ENCODE data around the gene ZNF197.
"Not testable (repeated sequence)": the region's sequence is repeated elsewhere in the genome, so short reads cannot be mapped to it uniquely, and the experiment has no call there.

ZNF197 gene

GRCh38 chr3:44624749-44625480 lies at the start of gene ZNF197:
Gene ZNF197 (plus strand): TSS chr3:44625036. CDS start chr3:44629155, 4,119 bp downstream.
- Histone ChIP-seq H3K9me3 (ENCODE audit: control insufficient read depth in 1 of 2, low read length in 2 of 2) (no peaks in the 10 kb centered on the region), H3K4me3 (ENCODE audit: low read depth in 1 of 2, low read length in 2 of 2) (peak within 1 kb of the TSS; percentile 77 to 96), H3K9ac (ENCODE audit: low read depth in 1 of 2, low read length in 2 of 2) (peak within 1 kb of the TSS; percentile 72 to 83), H3K27ac (ENCODE audit: low read depth, low read length) (peak within 1 kb of the TSS; percentile 62), H3K4me1 (ENCODE audit: control insufficient read depth in 1 of 2, insufficient read depth in 2 of 2, low read length in 2 of 2) (peaks cover 3 to 12% of the 10 kb centered on the region in 2 donors), H3K27me3 (ENCODE audit: control insufficient read depth in 1 of 2, insufficient read depth in 2 of 2, low read length in 2 of 2) (no peaks in the 10 kb centered on the region), H3K36me3 (ENCODE audit: control insufficient read depth in 1 of 2, insufficient read depth in 2 of 2, low read length in 2 of 2) (peaks cover 0 to 8% of the 10 kb centered on the region in 2 donors)

GRCh38 chr3:44576613-44577012 lies 48.2 kb upstream of the ZNF197 start:
- no peak overlapping the region for H3K27ac ChIP-seq (ENCODE audit: low read depth, low read length)
- H3K9ac ChIP-seq (ENCODE audit: low read depth in 1 of 2, low read length in 2 of 2) = no peak overlapping the region
- no peak overlapping the region for H3K4me3 ChIP-seq (ENCODE audit: low read depth in 1 of 2, low read length in 2 of 2)
- no peaks in the 10 kb centered on the region for H3K4me1 ChIP-seq (ENCODE audit: control insufficient read depth in 1 of 2, insufficient read depth in 2 of 2, low read length in 2 of 2)
- no peaks in the 10 kb centered on the region for H3K27me3 ChIP-seq (ENCODE audit: control insufficient read depth in 1 of 2, insufficient read depth in 2 of 2, low read length in 2 of 2)
- H3K36me3 ChIP-seq (ENCODE audit: control insufficient read depth in 1 of 2, insufficient read depth in 2 of 2, low read length in 2 of 2) = no peaks in the 10 kb centered on the region
- H3K9me3 ChIP-seq (ENCODE audit: control insufficient read depth in 1 of 2, low read length in 2 of 2) = peaks cover 5 to 9% of the 10 kb centered on the region in 2 donors

- H3K36me3 ChIP-seq (ENCODE audit: control insufficient read depth in 1 of 2, insufficient read depth in 2 of 2, low read length in 2 of 2); H3K4me3 ChIP-seq (ENCODE audit: low read depth in 1 of 2, low read length in 2 of 2); H3K9ac ChIP-seq (ENCODE audit: low read depth in 1 of 2, low read length in 2 of 2); H3K4me1 ChIP-seq (ENCODE audit: control insufficient read depth in 1 of 2, insufficient read depth in 2 of 2, low read length in 2 of 2); H3K27me3 ChIP-seq (ENCODE audit: control insufficient read depth in 1 of 2, insufficient read depth in 2 of 2, low read length in 2 of 2); H3K9me3 ChIP-seq (ENCODE audit: control insufficient read depth in 1 of 2, low read length in 2 of 2); H3K27ac ChIP-seq (ENCODE audit: low read depth, low read length): not testable (repeated sequence)
Observed at GRCh38 chr3:44577354-44577952, 47.4 kb upstream of the ZNF197 start.

- not testable (repeated sequence) for H3K4me1 ChIP-seq (ENCODE audit: control insufficient read depth in 1 of 2, insufficient read depth in 2 of 2, low read length in 2 of 2); H3K9me3 ChIP-seq (ENCODE audit: control insufficient read depth in 1 of 2, low read length in 2 of 2); H3K4me3 ChIP-seq (ENCODE audit: low read depth in 1 of 2, low read length in 2 of 2); H3K27me3 ChIP-seq (ENCODE audit: control insufficient read depth in 1 of 2, insufficient read depth in 2 of 2, low read length in 2 of 2); H3K9ac ChIP-seq (ENCODE audit: low read depth in 1 of 2, low read length in 2 of 2); H3K36me3 ChIP-seq (ENCODE audit: control insufficient read depth in 1 of 2, insufficient read depth in 2 of 2, low read length in 2 of 2); H3K27ac ChIP-seq (ENCODE audit: low read depth, low read length)
Observed at GRCh38 chr3:44578316-44578715, 46.5 kb upstream of the ZNF197 start.

GRCh38 chr3:44578924-44579515 lies 45.8 kb upstream of the ZNF197 start:
- H3K27me3 ChIP-seq (ENCODE audit: control insufficient read depth in 1 of 2, insufficient read depth in 2 of 2, low read length in 2 of 2); H3K4me3 ChIP-seq (ENCODE audit: low read depth in 1 of 2, low read length in 2 of 2); H3K27ac ChIP-seq (ENCODE audit: low read depth, low read length); H3K9me3 ChIP-seq (ENCODE audit: control insufficient read depth in 1 of 2, low read length in 2 of 2); H3K36me3 ChIP-seq (ENCODE audit: control insufficient read depth in 1 of 2, insufficient read depth in 2 of 2, low read length in 2 of 2); H3K4me1 ChIP-seq (ENCODE audit: control insufficient read depth in 1 of 2, insufficient read depth in 2 of 2, low read length in 2 of 2); H3K9ac ChIP-seq (ENCODE audit: low read depth in 1 of 2, low read length in 2 of 2): not testable (repeated sequence)

- not testable (repeated sequence) for H3K9me3 ChIP-seq (ENCODE audit: control insufficient read depth in 1 of 2, low read length in 2 of 2); H3K4me1 ChIP-seq (ENCODE audit: control insufficient read depth in 1 of 2, insufficient read depth in 2 of 2, low read length in 2 of 2); H3K4me3 ChIP-seq (ENCODE audit: low read depth in 1 of 2, low read length in 2 of 2); H3K27me3 ChIP-seq (ENCODE audit: control insufficient read depth in 1 of 2, insufficient read depth in 2 of 2, low read length in 2 of 2); H3K9ac ChIP-seq (ENCODE audit: low read depth in 1 of 2, low read length in 2 of 2); H3K36me3 ChIP-seq (ENCODE audit: control insufficient read depth in 1 of 2, insufficient read depth in 2 of 2, low read length in 2 of 2); H3K27ac ChIP-seq (ENCODE audit: low read depth, low read length)
Observed at GRCh38 chr3:44579749-44580148, 45.1 kb upstream of the ZNF197 start.

GRCh38 chr3:44580971-44581370 lies 43.9 kb upstream of the ZNF197 start:
- not testable (repeated sequence) for H3K4me3 ChIP-seq (ENCODE audit: low read depth in 1 of 2, low read length in 2 of 2); H3K9ac ChIP-seq (ENCODE audit: low read depth in 1 of 2, low read length in 2 of 2); H3K27ac ChIP-seq (ENCODE audit: low read depth, low read length); H3K27me3 ChIP-seq (ENCODE audit: control insufficient read depth in 1 of 2, insufficient read depth in 2 of 2, low read length in 2 of 2); H3K9me3 ChIP-seq (ENCODE audit: control insufficient read depth in 1 of 2, low read length in 2 of 2); H3K36me3 ChIP-seq (ENCODE audit: control insufficient read depth in 1 of 2, insufficient read depth in 2 of 2, low read length in 2 of 2); H3K4me1 ChIP-seq (ENCODE audit: control insufficient read depth in 1 of 2, insufficient read depth in 2 of 2, low read length in 2 of 2)

- H3K27ac ChIP-seq (ENCODE audit: low read depth, low read length) = peak within 1 kb of the TSS; percentile 30
- H3K36me3 ChIP-seq (ENCODE audit: control insufficient read depth in 1 of 2, insufficient read depth in 2 of 2, low read length in 2 of 2) = peaks cover 0 to 2% of the 10 kb centered on the region in 2 donors
- H3K9ac ChIP-seq (ENCODE audit: low read depth in 1 of 2, low read length in 2 of 2) = peak within 1 kb of the TSS; percentile 47 to 59
- H3K9me3 ChIP-seq (ENCODE audit: control insufficient read depth in 1 of 2, low read length in 2 of 2) = no peaks in the 10 kb centered on the region
- H3K4me3 ChIP-seq (ENCODE audit: low read depth in 1 of 2, low read length in 2 of 2) = peak within 1 kb of the TSS; percentile 73 to 78
- H3K27me3 ChIP-seq (ENCODE audit: control insufficient read depth in 1 of 2, insufficient read depth in 2 of 2, low read length in 2 of 2) = no peaks in the 10 kb centered on the region
- H3K4me1 ChIP-seq (ENCODE audit: control insufficient read depth in 1 of 2, insufficient read depth in 2 of 2, low read length in 2 of 2) = peaks cover 0 to 4% of the 10 kb centered on the region in 2 donors
Observed at GRCh38 chr3:44584646-44585501, 40.0 kb upstream of the ZNF197 start, which contains the start of gene ZNF660. Gene ZNF660 (plus strand): TSS chr3:44584964. CDS start chr3:44594194, 9,230 bp downstream.

GRCh38 chr3:44596621-44597020 lies 28.2 kb upstream of the ZNF197 start:
- H3K9me3 ChIP-seq (ENCODE audit: control insufficient read depth in 1 of 2, low read length in 2 of 2) = peaks cover 20 to 25% of the 10 kb centered on the region in 2 donors
- no peak overlapping the region for H3K4me3 ChIP-seq (ENCODE audit: low read depth in 1 of 2, low read length in 2 of 2)
- H3K36me3 ChIP-seq (ENCODE audit: control insufficient read depth in 1 of 2, insufficient read depth in 2 of 2, low read length in 2 of 2) = peaks cover 3 to 12% of the 10 kb centered on the region in 2 donors
- H3K9ac ChIP-seq (ENCODE audit: low read depth in 1 of 2, low read length in 2 of 2) = no peak overlapping the region
- no peaks in the 10 kb centered on the region for H3K27me3 ChIP-seq (ENCODE audit: control insufficient read depth in 1 of 2, insufficient read depth in 2 of 2, low read length in 2 of 2)
- H3K27ac ChIP-seq (ENCODE audit: low read depth, low read length) = no peak overlapping the region
- no peaks in the 10 kb centered on the region for H3K4me1 ChIP-seq (ENCODE audit: control insufficient read depth in 1 of 2, insufficient read depth in 2 of 2, low read length in 2 of 2)

GRCh38 chr3:44601749-44602148 lies 23.1 kb upstream of the ZNF197 start:
- Histone ChIP-seq H3K36me3 (ENCODE audit: control insufficient read depth in 1 of 2, insufficient read depth in 2 of 2, low read length in 2 of 2) (no peaks in the 10 kb centered on the region), H3K4me3 (ENCODE audit: low read depth in 1 of 2, low read length in 2 of 2) (no peak overlapping the region), H3K4me1 (ENCODE audit: control insufficient read depth in 1 of 2, insufficient read depth in 2 of 2, low read length in 2 of 2) (no peaks in the 10 kb centered on the region), H3K9ac (ENCODE audit: low read depth in 1 of 2, low read length in 2 of 2) (no peak overlapping the region), H3K9me3 (ENCODE audit: control insufficient read depth in 1 of 2, low read length in 2 of 2) (peaks cover 0 to under 1% of the 10 kb centered on the region in 2 donors), H3K27me3 (ENCODE audit: control insufficient read depth in 1 of 2, insufficient read depth in 2 of 2, low read length in 2 of 2) (no peaks in the 10 kb centered on the region), H3K27ac (ENCODE audit: low read depth, low read length) (no peak overlapping the region)
